Measurements from ENCODE around the gene BUB3. TPM values are rescaled to one million over a fixed set of nuclear protein-coding genes. Genes with fewer than 3 reads are reported as not detected.

Gene BUB3
- total RNA-seq, 1 donor from 2014 or later, result 97.0 TPM

DNA sequence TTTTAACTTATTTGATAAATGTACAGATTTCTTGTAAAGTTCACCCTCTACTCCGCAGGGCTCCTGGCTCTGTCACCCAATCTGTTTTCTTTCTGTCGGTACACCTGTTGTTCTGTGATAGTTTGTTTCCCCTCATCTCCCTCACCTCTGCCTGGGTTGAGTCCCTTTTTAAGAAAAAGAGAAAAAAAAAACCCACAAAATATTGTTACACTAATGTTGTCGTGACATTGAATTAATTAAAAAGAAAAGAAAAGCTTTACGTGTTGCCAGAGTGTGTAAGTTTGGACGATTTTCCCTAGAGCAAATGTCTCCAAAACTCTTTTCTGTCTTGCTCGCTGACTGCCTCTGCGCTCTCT, 15.1 kb upstream of the BUB3 start:
- no peak overlapping the region for H3K4me3 Mint-ChIP-seq (ENCODE audit: unreplicated experiment)
- H3K27ac Mint-ChIP-seq (ENCODE audit: unreplicated experiment), result no peak overlapping the region
- H3K36me3 Mint-ChIP-seq (ENCODE audit: unreplicated experiment), result peaks cover 2% of the 10 kb centered on the region
- H3K27me3 Mint-ChIP-seq (ENCODE audit: unreplicated experiment), result peaks cover 77% of the 10 kb centered on the region
- H3K9me3 Mint-ChIP-seq (ENCODE audit: unreplicated experiment), result no peaks in the 10 kb centered on the region
- peaks cover 25% of the 10 kb centered on the region for H3K4me1 Mint-ChIP-seq (ENCODE audit: unreplicated experiment)
- TF ChIP-seq CTCF (IDR thresholded peaks at IDR 0.05), result no peak
- DNase-seq (ENCODE audit: extremely low spot score, unreplicated experiment), result no peak

DNA sequence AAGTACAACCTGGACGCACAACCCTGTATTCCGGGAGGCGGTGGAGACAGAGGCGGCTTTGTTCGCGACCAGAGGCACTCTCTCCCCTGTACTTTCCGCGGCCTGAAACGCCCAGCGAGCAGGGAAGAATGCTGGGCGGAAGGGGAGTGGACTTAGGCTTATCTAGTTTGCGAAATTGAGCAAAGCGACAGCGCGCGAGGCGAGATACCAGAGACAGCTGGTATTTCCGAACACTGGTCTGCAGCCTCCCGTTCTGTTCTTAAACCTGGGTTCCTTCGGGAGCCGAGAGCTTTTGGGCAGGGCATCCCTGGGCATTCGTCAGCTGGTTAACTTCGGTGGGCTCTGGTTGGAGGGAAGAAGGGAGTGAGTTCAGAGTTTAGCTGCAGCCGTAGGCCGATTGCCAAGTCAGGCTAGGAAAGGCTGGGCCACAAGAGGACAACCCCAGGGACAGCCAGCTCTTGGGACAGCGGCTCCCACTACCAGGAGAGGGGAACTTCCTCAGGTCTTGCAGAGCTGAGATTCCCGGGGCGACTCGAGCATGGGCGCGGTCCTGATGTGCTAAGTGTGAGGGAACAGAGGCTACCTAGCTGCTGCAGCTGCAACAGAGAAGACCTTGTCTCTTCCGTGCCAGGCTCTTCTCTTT, 14.6 kb upstream of the BUB3 start:
- H3K27ac Mint-ChIP-seq (ENCODE audit: unreplicated experiment), result no peak overlapping the region
- peaks cover 2% of the 10 kb centered on the region for H3K36me3 Mint-ChIP-seq (ENCODE audit: unreplicated experiment)
- H3K27me3 Mint-ChIP-seq (ENCODE audit: unreplicated experiment), result peaks cover 77% of the 10 kb centered on the region
- peak overlapping the region; percentile 10 for H3K4me3 Mint-ChIP-seq (ENCODE audit: unreplicated experiment)
- no peak for DNase-seq (ENCODE audit: extremely low spot score, unreplicated experiment)
- H3K9me3 Mint-ChIP-seq (ENCODE audit: unreplicated experiment), result no peaks in the 10 kb centered on the region
- no peak for TF ChIP-seq CTCF (IDR thresholded peaks at IDR 0.05)
- H3K4me1 Mint-ChIP-seq (ENCODE audit: unreplicated experiment), result peaks cover 20% of the 10 kb centered on the region

GRCh38 chr10:123140164-123140982, 13.8 kb upstream of the BUB3 start:
- peaks cover 22% of the 10 kb centered on the region for H3K4me1 Mint-ChIP-seq (ENCODE audit: unreplicated experiment)
- no peak for DNase-seq (ENCODE audit: extremely low spot score, unreplicated experiment)
- no peak for TF ChIP-seq CTCF (IDR thresholded peaks at IDR 0.05)
- H3K27ac Mint-ChIP-seq (ENCODE audit: unreplicated experiment), result no peak overlapping the region
- no peak overlapping the region for H3K4me3 Mint-ChIP-seq (ENCODE audit: unreplicated experiment)
- peaks cover 82% of the 10 kb centered on the region for H3K27me3 Mint-ChIP-seq (ENCODE audit: unreplicated experiment)
- H3K36me3 Mint-ChIP-seq (ENCODE audit: unreplicated experiment), result peaks cover 2% of the 10 kb centered on the region
- H3K9me3 Mint-ChIP-seq (ENCODE audit: unreplicated experiment), result no peaks in the 10 kb centered on the region

DNA sequence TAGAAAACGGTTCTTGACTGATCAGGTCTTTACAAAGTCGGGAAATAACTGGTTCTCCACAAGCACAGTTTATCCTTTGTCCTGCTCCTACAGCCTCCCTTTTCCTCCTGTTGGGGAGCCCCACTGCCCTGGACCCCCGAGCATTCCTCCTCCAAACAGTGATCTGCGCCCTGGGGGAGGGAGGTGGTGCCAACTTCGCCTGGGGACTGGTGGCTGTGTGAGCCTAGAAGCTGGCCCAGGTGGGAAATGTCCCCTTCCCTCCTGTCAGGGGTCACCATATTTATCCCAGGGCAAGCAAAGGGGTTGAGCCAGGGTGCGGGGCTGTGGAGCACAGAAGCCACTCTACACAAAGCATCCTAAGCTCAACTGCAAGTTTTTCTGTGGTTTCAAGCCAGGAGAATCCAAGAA, 13.2 kb upstream of the BUB3 start:
- no peak for TF ChIP-seq CTCF (IDR thresholded peaks at IDR 0.05)
- Mint-ChIP-seq H3K36me3 (ENCODE audit: unreplicated experiment) (peaks cover 2% of the 10 kb centered on the region), H3K4me1 (ENCODE audit: unreplicated experiment) (peaks cover 22% of the 10 kb centered on the region), H3K27me3 (ENCODE audit: unreplicated experiment) (peaks cover 88% of the 10 kb centered on the region), H3K9me3 (ENCODE audit: unreplicated experiment) (no peaks in the 10 kb centered on the region), H3K27ac (ENCODE audit: unreplicated experiment) (no peak overlapping the region), H3K4me3 (ENCODE audit: unreplicated experiment) (no peak overlapping the region)
- DNase-seq (ENCODE audit: extremely low spot score, unreplicated experiment), result no peak

All from osteocyte (in vitro differentiated cells).